SK-N-SH (cell line): ENCODE data around the gene ZNF580. TPM values are rescaled to one million over a fixed set of nuclear protein-coding genes. Genes with fewer than 3 reads are reported as not detected.

ENCODE experiments used
- CTCF ChIA-PET: fragments of 300-600, 350-600 bp; formaldehyde crosslinking; extraction: SDS; loops from one replicate; lab custom pipeline; 2021; lab: Yijun Ruan, JAX
- POLR2A ChIA-PET: fragments of 350-600 bp; sonication (Branson Sonifier 250); formaldehyde crosslinking; extraction: SDS; loops from one replicate; lab custom pipeline; 2020; ENCODE audit warnings: antibody characterized with exemption, inconsistent platforms; lab: Yijun Ruan, JAX
- DNase-seq: peaks from one replicate; pipeline ENCODE4 v3.0.0; 2012
- H2AFZ ChIP-seq: fragments of 200-600 bp; sonication (generic); 2 replicates; pipeline ENCODE4 v1.8.1; 2016; ENCODE audit warnings: antibody characterized with exemption, mild to moderate bottlenecking, low read depth
- H3F3A ChIP-seq: fragments of 200-600 bp; sonication (generic); replicated peaks from 2 replicates; pipeline ENCODE3; 2016; ENCODE audit warnings: antibody characterized with exemption, mild to moderate bottlenecking; ENCODE audit not compliant: insufficient read depth
- H3K27ac ChIP-seq, 2 experiments: fragments of 200-500 bp in 1 of 2; fragments of 200-600 bp in 1 of 2; sonication (Bioruptor generic) in 1 of 2; sonication (generic), shearing (Covaris generic) in 1 of 2; 2 replicates each; pipeline versions ENCODE4 v1.5.1 to v1.6.1; 2014 to 2016; ENCODE audit warnings: low read depth in 2 of 2, inconsistent platforms in 1 of 2, low read length in 1 of 2, mild to moderate bottlenecking in 1 of 2, mixed read lengths in 1 of 2
- H3K27me3 ChIP-seq: fragments of 200-600 bp; sonication (generic), shearing (Covaris generic); 2 replicates; pipeline ENCODE4 v1.6.1; 2016; ENCODE audit warnings: mixed run types; ENCODE audit not compliant: insufficient read depth
- H3K36me3 ChIP-seq, 2 experiments: fragments of 200-500 bp in 1 of 2; fragments of 200-600 bp in 1 of 2; sonication (Bioruptor generic) in 1 of 2; sonication (generic) in 1 of 2; replicated peaks in 1 of 2; 2 replicates each; pipeline versions ENCODE3 to v1.5.1; 2014 to 2016; ENCODE audit warnings: low read length in 1 of 2, mild to moderate bottlenecking in 1 of 2; ENCODE audit not compliant: insufficient read depth in 2 of 2, control insufficient read depth in 1 of 2
- H3K4me1 ChIP-seq, 2 experiments: fragments of 200-500 bp in 1 of 2; fragments of 200-600 bp in 1 of 2; sonication (Bioruptor generic) in 1 of 2; sonication (generic), shearing (Covaris generic) in 1 of 2; 2 replicates each; pipeline versions ENCODE4 v1.5.1 to v1.6.1; 2014 to 2016; ENCODE audit warnings: low read depth in 1 of 2, low read length in 1 of 2, mixed run types in 1 of 2; ENCODE audit not compliant: insufficient read depth in 2 of 2, control insufficient read depth in 1 of 2
- H3K4me2 ChIP-seq: fragments of 200-600 bp; sonication (generic), shearing (Covaris generic); 2 replicates; pipeline ENCODE4 v1.6.1; 2017; ENCODE audit warnings: mixed run types
- H3K4me3 ChIP-seq, 2 experiments: fragments of 200-500 bp in 1 of 2; fragments of 200-600 bp in 1 of 2; sonication (Bioruptor generic) in 1 of 2; sonication (generic), shearing (Covaris generic) in 1 of 2; 2 replicates each; pipeline versions ENCODE4 v1.5.1 to v1.8.1; 2014 to 2016; ENCODE audit warnings: low read depth in 2 of 2, inconsistent platforms in 1 of 2, low read length in 1 of 2, mild to moderate bottlenecking in 1 of 2, mixed read lengths in 1 of 2, moderate library complexity in 1 of 2
- H3K79me2 ChIP-seq: fragments of 200-600 bp; sonication (generic); 2 replicates; pipeline ENCODE4 v1.8.1; 2017; ENCODE audit warnings: mild to moderate bottlenecking; ENCODE audit not compliant: insufficient read depth
- H3K9ac ChIP-seq: fragments of 200-600 bp; sonication (generic); 2 replicates; pipeline ENCODE4 v1.6.1; 2017; ENCODE audit warnings: mixed run types
- H3K9me2 ChIP-seq: fragments of 200-600 bp; sonication (generic); 2 replicates; pipeline ENCODE4 v1.6.1; 2017; ENCODE audit warnings: mixed run types
- H3K9me3 ChIP-seq: fragments of 200-600 bp; sonication (generic); 2 replicates; pipeline ENCODE4 v1.6.1; 2017; ENCODE audit warnings: mixed run types, mild to moderate bottlenecking, moderate library complexity
- H4K20me1 ChIP-seq: fragments of 200-600 bp; sonication (generic); 2 replicates; pipeline ENCODE4 v1.6.1; 2017; ENCODE audit warnings: mild to moderate bottlenecking, mixed run types; ENCODE audit not compliant: insufficient read depth
- CHD2 ChIP-seq: fragments of 150-350 bp; IDR thresholded peaks from 2 replicates; pipeline ENCODE4 v1.6.1; 2018; ENCODE audit warnings: low read length; ENCODE audit not compliant: partially characterized antibody
- ELF1 ChIP-seq: IDR thresholded peaks from 2 replicates; pipeline ENCODE4 v1.4.0; 2012
- EP300 ChIP-seq, 2 experiments: IDR thresholded peaks; 2 replicates each; pipeline versions ENCODE4 v1.4.0 to v1.6.1; 2012; ENCODE audit warnings: borderline replicate concordance in 1 of 2, low read depth in 1 of 2, low read length in 1 of 2
- FOXM1 ChIP-seq: IDR thresholded peaks from 2 replicates; pipeline ENCODE4 v1.4.0; 2012; ENCODE audit warnings: low read depth, mild to moderate bottlenecking
- GABPA ChIP-seq: IDR thresholded peaks from 2 replicates; pipeline ENCODE4 v1.4.0; 2012; ENCODE audit warnings: low read depth, mild to moderate bottlenecking
- GATA2 ChIP-seq: sonication (generic); formaldehyde crosslinking; IDR thresholded peaks from 2 replicates; pipeline ENCODE4 v1.5.0; 2020; ENCODE audit warnings: mild to moderate bottlenecking, missing genetic modification reagents
- MEF2A ChIP-seq: IDR thresholded peaks from 2 replicates; pipeline ENCODE4 v1.4.0; 2012; ENCODE audit warnings: low read depth, borderline replicate concordance
- MXI1 ChIP-seq: IDR thresholded peaks from 2 replicates; pipeline ENCODE4 v1.6.1; 2012; ENCODE audit warnings: mild to moderate bottlenecking, low read depth, low read length, improper control_type of control experiment
- NFIC ChIP-seq: IDR thresholded peaks from 2 replicates; pipeline ENCODE4 v1.4.0; 2012; ENCODE audit warnings: borderline replicate concordance
- POLR2AphosphoS5 ChIP-seq: IDR thresholded peaks from 2 replicates; pipeline ENCODE4 v1.6.1; 2012; ENCODE audit warnings: low read depth, low read length
- RCOR1 ChIP-seq: fragments of 150-350 bp; IDR thresholded peaks from 2 replicates; pipeline ENCODE4 v1.6.1; 2017; ENCODE audit warnings: antibody characterized with exemption, low read length
- RFX5 ChIP-seq: IDR thresholded peaks from 2 replicates; pipeline ENCODE4 v1.6.1; 2012; ENCODE audit warnings: mild to moderate bottlenecking, improper control_type of control experiment, low read length
- TCF12 ChIP-seq: IDR thresholded peaks from 2 replicates; pipeline ENCODE4 v1.4.0; 2012
- TEAD4 ChIP-seq: IDR thresholded peaks from 2 replicates; pipeline ENCODE4 v1.4.0; 2012; ENCODE audit warnings: mild to moderate bottlenecking, borderline replicate concordance; ENCODE audit not compliant: insufficient read depth
- YY1 ChIP-seq: IDR thresholded peaks from 2 replicates; pipeline ENCODE4 v1.4.0; 2012; ENCODE audit warnings: low read depth, mild to moderate bottlenecking
- WGBS: methylation state at CpG from one replicate; pipeline ENCODE4 v1.1.6; 2017; ENCODE audit warnings: low lambda C conversion rate; 5-methylcytosine and 5-hydroxymethylcytosine counted together
- polyA plus RNA-seq, 3 experiments: library from polyadenylated mRNA; depleted of rRNA; stranded (reverse); fragments of >200 nt; gene quantifications; 2 replicates each; pipeline ENCODE4 v1.2.3, GENCODE V29; 2012
- TF ChIP-seq, protein P1 (sequence below): IDR thresholded peaks from 2 replicates; pipeline ENCODE4; 2012
- TF ChIP-seq, protein P2 (sequence below): IDR thresholded peaks from 2 replicates; pipeline ENCODE4 v1.4.0; 2012; ENCODE audit warnings: low read depth, borderline replicate concordance
- TF ChIP-seq, protein P3 (sequence below): IDR thresholded peaks from 2 replicates; pipeline ENCODE4 v1.4.0; 2012; ENCODE audit warnings: low read depth
- TF ChIP-seq, protein P4 (sequence below): fragments of 200-600 bp; sonication (generic); IDR thresholded peaks from 2 replicates; pipeline ENCODE4 v1.6.1; 2017; ENCODE audit warnings: antibody characterized with exemption, mild to moderate bottlenecking, moderate library complexity

Gene ZNF580
- polyA plus RNA-seq, 1 of the 3 experiments (the other 2 are of a cell fraction): 21.9 TPM

DNA sequence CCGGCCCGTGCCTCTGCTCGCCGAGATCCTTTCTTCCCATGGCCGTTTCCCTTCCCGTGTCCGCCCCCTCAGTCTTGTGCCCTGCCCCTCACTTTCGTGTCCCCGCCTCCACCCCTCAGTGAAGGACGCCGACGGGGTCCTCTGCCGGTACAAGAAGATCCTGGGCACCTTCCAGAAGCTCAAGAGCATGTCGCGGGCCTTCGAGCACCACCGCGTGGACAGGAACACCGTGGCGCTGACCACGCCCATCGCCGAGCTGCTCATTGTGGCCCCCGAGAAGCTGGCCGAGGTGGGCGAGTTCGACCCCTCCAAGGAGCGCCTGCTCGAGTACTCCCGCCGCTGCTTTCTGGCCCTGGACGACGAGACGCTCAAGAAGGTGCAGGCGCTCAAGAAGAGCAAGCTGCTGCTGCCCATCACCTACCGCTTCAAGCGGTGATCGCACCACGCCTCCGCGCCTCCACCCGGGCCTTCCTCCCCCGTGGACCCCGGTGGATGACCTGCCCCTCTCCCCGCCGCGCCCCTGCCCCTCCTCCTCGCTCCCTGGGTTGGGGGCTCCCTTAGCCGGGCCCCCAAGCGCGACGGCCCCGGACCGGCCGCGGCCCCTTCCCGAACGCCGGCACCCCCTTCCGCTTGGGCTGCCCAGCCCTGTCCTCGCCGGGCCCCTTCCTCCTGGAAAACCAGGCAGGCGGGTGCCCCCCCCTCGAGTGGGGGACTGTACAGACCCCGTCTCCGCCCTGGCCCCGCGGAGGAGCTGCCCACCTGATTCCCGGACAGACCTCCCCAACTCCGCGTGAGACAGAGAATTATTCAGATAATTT is 11.7 kb downstream of the ZNF580 start:
- Histone ChIP-seq H3K27ac (no peak overlapping the region; a peak in 2 of 4 replicates), H3K4me2 (peak overlapping the region; percentile 84; the same call in 1 of the 2 replicates), H3K79me2 (peaks cover 26% of the 10 kb centered on the region), H3K36me3 (peaks cover 16 to 21% of the 10 kb centered on the region in 2 experiments), H3K4me3 (no peak overlapping the region), H2AFZ (no peak overlapping the region), H3K9me2 (no peaks in the 10 kb centered on the region), H4K20me1 (peaks cover 21% of the 10 kb centered on the region), H3K4me1 (peaks cover 7 to 26% of the 10 kb centered on the region in 2 experiments; a peak in 2 of 4 replicates), H3K27me3 (no peaks in the 10 kb centered on the region), H3K9me3 (no peaks in the 10 kb centered on the region), H3K9ac (no peak overlapping the region), H3F3A (peaks cover 6% of the 10 kb centered on the region)
- TF ChIP-seq, protein P1, sequence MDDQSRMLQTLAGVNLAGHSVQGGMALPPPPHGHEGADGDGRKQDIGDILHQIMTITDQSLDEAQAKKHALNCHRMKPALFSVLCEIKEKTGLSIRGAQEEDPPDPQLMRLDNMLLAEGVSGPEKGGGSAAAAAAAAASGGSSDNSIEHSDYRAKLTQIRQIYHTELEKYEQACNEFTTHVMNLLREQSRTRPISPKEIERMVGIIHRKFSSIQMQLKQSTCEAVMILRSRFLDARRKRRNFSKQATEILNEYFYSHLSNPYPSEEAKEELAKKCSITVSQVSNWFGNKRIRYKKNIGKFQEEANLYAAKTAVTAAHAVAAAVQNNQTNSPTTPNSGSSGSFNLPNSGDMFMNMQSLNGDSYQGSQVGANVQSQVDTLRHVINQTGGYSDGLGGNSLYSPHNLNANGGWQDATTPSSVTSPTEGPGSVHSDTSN: no peak
- TF ChIP-seq YY1: no peak
- no peak for TF ChIP-seq GABPA
- no peak for TF ChIP-seq NFIC
- TF ChIP-seq RFX5: no peak
- TF ChIP-seq MEF2A: no peak
- TF ChIP-seq, protein P2, sequence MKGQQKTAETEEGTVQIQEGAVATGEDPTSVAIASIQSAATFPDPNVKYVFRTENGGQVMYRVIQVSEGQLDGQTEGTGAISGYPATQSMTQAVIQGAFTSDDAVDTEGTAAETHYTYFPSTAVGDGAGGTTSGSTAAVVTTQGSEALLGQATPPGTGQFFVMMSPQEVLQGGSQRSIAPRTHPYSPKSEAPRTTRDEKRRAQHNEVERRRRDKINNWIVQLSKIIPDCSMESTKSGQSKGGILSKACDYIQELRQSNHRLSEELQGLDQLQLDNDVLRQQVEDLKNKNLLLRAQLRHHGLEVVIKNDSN: no peak
- TF ChIP-seq RCOR1: no peak
- TF ChIP-seq, protein P3, sequence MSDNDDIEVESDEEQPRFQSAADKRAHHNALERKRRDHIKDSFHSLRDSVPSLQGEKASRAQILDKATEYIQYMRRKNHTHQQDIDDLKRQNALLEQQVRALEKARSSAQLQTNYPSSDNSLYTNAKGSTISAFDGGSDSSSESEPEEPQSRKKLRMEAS: no peak
- no peak for TF ChIP-seq CHD2
- no peak for TF ChIP-seq MXI1
- CTCF ChIA-PET: interaction anchor here (0.6 to 3.9 kb wide), 10 partner anchors 15 to 200 kb away, joined by 3 to 36 read pairs (median 4); partner anchors contain the start of gene ZNF784
- 96% methylated on average over 50 of the region's 71 CpGs for WGBS
- DNase-seq: no peak
- POLR2A ChIA-PET: interaction anchor here (0.5 to 1.0 kb wide), 2 partner anchors 20 to 584 kb away, joined by 3 read pairs; no protein-coding TSS in a partner anchor

DNA sequence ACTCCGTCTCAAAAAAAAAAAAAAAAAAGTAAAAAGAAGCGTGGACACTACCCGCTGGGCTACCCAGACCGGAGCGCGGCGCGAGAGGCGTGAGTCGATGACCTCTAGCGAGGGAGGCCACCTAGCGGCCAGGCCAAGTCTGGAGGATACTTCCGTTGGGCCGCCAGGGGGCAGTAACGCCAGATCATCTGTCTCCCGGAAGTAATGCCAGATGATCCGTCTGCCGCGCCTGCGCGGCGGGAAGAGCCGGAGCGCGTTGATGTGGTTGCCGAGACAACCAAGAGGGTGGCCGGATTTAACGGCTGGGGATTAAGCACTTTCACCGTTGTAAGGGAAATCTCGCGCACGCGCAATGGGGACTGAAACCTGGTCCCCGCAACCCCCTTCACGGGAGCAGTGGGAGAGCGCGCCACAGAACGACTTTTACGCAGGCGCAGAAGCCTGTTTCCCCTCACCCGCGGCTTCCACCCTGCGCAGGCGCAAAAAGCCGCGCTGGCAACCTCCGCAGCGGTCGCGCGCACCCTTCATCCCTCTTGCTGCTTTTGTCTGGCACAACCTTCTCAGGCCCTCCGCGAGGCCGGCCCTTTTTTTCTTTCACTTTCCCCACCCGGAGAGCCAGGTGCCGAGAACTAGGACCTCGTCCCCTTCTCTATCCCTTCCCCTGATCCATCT is 13.0 kb downstream of the ZNF580 start:
- peak overlapping the region; percentile 99 to 100 for H3K27ac ChIP-seq
- H3K9me2 ChIP-seq: no peaks in the 10 kb centered on the region
- H3K27me3 ChIP-seq: no peaks in the 10 kb centered on the region
- peak; percentile 92 for DNase-seq
- H3K9me3 ChIP-seq: no peaks in the 10 kb centered on the region
- peak overlapping the region; percentile 99 for H3K9ac ChIP-seq
- 2% methylated on average over 50 of the region's 57 CpGs for WGBS
- peaks cover 14 to 33% of the 10 kb centered on the region in 2 experiments; a peak in 3 of 4 replicates for H3K4me1 ChIP-seq
- H2AFZ ChIP-seq: peak overlapping the region; percentile 30; the same call in 1 of the 2 replicates
- ChIA-PET CTCF (interaction anchor here (0.6 to 3.9 kb wide), 24 partner anchors 9 to 270 kb away, joined by 3 to 36 read pairs (median 4); partner anchors contain the start of genes TMEM238, ZNF579, ZNF581 and ZNF784), POLR2A (interaction anchor here (0.7 to 1.5 kb wide), 8 partner anchors 11 to 315 kb away, joined by 3 to 5 read pairs (median 4); partner anchors contain the start of genes KMT5C, ZNF524, ZNF581 and ZNF628)
- peak overlapping the region; percentile 92 to 96 for H3K4me3 ChIP-seq
- H3K79me2 ChIP-seq: peaks cover 38% of the 10 kb centered on the region
- H3K4me2 ChIP-seq: peak overlapping the region; percentile 84
- H3F3A ChIP-seq: peaks cover 5% of the 10 kb centered on the region
- H4K20me1 ChIP-seq: peaks cover 34% of the 10 kb centered on the region
- H3K36me3 ChIP-seq: peaks cover 16 to 23% of the 10 kb centered on the region in 2 experiments
- TF ChIP-seq POLR2AphosphoS5 (peak; percentile 79), EP300 (IDR thresholded peaks at IDR 0.05; ENCODE audit: borderline replicate concordance in 1 of 2, low read depth in 1 of 2, low read length in 1 of 2) (no peak), GATA2 (CRISPR knock-in tag) (no peak), RCOR1 (no peak), NFIC (no peak), ELF1 (peak; percentile 99), CHD2 (peak; percentile 82), FOXM1 (no peak), YY1 (no peak), TCF12 (no peak), TEAD4 (no peak), MXI1 (no peak), MEF2A (no peak)
- TF ChIP-seq, protein P1: no peak
- TF ChIP-seq, protein P4, sequence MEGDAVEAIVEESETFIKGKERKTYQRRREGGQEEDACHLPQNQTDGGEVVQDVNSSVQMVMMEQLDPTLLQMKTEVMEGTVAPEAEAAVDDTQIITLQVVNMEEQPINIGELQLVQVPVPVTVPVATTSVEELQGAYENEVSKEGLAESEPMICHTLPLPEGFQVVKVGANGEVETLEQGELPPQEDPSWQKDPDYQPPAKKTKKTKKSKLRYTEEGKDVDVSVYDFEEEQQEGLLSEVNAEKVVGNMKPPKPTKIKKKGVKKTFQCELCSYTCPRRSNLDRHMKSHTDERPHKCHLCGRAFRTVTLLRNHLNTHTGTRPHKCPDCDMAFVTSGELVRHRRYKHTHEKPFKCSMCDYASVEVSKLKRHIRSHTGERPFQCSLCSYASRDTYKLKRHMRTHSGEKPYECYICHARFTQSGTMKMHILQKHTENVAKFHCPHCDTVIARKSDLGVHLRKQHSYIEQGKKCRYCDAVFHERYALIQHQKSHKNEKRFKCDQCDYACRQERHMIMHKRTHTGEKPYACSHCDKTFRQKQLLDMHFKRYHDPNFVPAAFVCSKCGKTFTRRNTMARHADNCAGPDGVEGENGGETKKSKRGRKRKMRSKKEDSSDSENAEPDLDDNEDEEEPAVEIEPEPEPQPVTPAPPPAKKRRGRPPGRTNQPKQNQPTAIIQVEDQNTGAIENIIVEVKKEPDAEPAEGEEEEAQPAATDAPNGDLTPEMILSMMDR: peak; percentile 99
